ENCODE results near the gene HPSE.
"Not testable (repeated sequence)": the region's sequence is repeated elsewhere in the genome, so short reads cannot be mapped to it uniquely, and the experiment has no call there.

The HPSE gene

DNA sequence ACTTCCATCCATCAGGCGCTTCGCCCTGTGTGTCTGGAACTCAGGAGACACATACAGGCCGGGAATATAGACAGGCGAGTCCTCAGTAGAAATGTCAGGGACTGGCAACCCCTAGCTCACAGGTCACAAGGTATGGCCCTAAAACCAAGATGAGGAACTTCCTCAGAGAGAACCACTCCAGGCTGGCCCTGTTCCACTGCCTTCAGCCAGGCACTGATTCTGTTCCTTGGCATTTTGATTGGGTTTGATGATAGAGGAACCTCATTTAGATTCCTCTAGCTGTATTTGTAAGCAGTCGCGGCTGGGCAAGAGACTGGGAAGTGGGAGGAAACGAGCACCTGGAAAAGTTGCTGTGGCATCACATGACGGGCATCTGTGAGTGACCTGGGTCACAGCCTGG lies 8.1 kb downstream of the HPSE start:
- TF ChIP-seq, protein P1, sequence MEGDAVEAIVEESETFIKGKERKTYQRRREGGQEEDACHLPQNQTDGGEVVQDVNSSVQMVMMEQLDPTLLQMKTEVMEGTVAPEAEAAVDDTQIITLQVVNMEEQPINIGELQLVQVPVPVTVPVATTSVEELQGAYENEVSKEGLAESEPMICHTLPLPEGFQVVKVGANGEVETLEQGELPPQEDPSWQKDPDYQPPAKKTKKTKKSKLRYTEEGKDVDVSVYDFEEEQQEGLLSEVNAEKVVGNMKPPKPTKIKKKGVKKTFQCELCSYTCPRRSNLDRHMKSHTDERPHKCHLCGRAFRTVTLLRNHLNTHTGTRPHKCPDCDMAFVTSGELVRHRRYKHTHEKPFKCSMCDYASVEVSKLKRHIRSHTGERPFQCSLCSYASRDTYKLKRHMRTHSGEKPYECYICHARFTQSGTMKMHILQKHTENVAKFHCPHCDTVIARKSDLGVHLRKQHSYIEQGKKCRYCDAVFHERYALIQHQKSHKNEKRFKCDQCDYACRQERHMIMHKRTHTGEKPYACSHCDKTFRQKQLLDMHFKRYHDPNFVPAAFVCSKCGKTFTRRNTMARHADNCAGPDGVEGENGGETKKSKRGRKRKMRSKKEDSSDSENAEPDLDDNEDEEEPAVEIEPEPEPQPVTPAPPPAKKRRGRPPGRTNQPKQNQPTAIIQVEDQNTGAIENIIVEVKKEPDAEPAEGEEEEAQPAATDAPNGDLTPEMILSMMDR (IDR thresholded peaks at IDR 0.05; ENCODE audit: low read depth, low read length, missing control alignments) = no peak
- H3K4me3 ChIP-seq (replicated peaks; ENCODE audit: low read depth, low read length) = no peak overlapping the region
- no peak for DNase-seq (ENCODE audit: extremely low read depth, low read depth)

DNA sequence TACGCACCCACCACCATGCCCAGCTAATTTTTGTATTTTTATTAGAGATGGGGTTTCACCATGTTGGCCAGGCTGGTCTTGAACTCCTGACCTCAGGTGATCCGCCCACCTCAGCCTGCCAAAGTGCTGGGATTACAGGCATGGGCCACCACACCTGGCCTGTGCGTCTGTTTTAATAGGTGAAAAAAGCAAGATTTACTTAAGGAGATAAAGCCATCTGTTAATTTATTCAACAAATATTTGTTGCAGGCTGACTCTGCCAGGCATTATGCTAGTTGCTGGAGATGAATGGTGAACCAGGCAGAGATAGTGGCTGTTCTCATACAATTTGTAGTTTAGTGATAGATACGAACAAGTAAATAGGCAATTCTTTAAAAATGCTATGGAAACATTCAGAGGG lies 9.3 kb downstream of the HPSE start:
- H3K4me3 ChIP-seq (replicated peaks; ENCODE audit: low read depth, low read length); DNase-seq (ENCODE audit: extremely low read depth, low read depth): not testable (repeated sequence)

DNA sequence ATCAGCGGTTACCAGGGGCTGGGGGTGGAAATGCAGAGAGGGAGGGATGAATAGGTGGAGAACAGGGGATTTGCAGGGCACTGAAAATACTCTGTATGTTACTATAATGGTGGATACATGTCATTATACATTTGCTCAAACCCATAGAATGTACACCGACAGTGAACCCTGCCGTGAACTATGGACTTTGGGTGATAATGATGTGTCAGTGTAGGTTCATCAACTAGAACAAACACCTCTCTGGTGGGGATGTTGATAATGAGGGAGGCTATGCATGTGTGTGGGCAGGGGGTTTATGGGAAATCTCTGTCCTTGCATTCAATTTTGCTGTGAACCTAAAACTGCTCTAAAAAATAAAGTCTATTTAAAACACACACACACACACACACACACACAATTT lies 11.5 kb downstream of the HPSE start:
- no peak for DNase-seq (ENCODE audit: extremely low read depth, low read depth)
- TF ChIP-seq, protein P1 (IDR thresholded peaks at IDR 0.05; ENCODE audit: low read depth, low read length, missing control alignments) = no peak
- H3K4me3 ChIP-seq (replicated peaks; ENCODE audit: low read depth, low read length) = no peak overlapping the region

DNA sequence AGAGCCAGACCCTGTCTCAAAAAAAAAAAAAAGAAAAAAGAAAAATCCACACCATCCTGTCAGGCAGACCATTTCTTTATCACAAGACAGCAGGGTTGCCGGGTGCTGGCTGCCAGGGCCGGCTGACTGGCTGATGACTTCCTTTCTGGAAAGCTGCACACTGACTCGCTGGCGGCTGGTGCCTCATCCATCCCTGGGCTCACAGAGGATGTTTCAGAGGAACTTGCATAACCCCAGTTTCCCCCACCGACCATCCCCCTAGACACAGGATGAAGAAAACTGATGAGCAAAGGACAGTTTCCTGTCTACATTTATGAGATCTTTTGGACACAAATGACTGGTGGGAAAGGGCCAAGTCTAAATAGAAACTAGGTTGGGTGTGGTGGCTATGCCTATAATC lies 14.1 kb downstream of the HPSE start:
- DNase-seq (ENCODE audit: extremely low read depth, low read depth) = no peak
- TF ChIP-seq, protein P1 (IDR thresholded peaks at IDR 0.05; ENCODE audit: low read depth, low read length, missing control alignments) = no peak
- no peak overlapping the region for H3K4me3 ChIP-seq (replicated peaks; ENCODE audit: low read depth, low read length)

DNA sequence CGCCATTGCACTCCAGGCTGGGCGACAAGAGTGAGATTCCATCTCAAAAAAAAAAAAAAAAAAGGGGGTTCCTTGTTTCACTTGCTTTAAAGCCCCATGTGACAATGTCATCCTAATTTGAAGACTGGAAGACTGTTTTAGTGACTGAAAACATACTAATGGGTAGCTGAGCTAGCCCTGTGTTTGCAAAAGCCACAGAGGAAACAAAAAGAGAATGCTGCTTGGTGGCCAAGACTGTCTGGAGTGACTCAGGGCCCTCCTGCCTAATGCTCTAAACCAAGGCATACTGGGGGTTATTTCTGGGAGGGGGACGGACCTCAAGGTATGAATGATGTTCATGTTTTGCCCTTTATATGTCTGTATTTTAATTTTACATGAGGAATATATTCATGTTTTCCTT lies 16.0 kb downstream of the HPSE start:
- H3K4me3 ChIP-seq (replicated peaks; ENCODE audit: low read depth, low read length) = no peak overlapping the region
- TF ChIP-seq, protein P1 (IDR thresholded peaks at IDR 0.05; ENCODE audit: low read depth, low read length, missing control alignments) = no peak
- DNase-seq (ENCODE audit: extremely low read depth, low read depth) = no peak

DNA sequence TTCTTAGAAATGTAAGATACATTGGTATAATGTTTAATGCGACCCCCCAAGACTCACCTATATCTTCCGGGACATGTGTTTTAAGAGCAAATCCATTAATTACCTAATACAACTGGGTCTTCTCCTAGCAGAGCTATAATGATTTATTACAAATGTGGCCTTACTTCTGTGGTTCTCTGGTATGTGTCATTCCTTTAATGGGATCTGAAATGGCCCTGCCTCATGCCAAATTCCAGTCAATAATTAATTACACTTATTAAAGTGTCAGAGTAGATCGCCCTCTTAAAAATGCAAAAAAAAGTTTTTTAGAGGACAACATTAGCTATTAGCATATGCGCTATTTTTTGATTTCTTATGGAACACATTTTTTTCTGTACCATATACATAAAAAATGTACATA lies 17.0 kb downstream of the HPSE start:
- no peak for DNase-seq (ENCODE audit: extremely low read depth, low read depth)
- H3K4me3 ChIP-seq (replicated peaks; ENCODE audit: low read depth, low read length) = no peak overlapping the region
- TF ChIP-seq, protein P1 (IDR thresholded peaks at IDR 0.05; ENCODE audit: low read depth, low read length, missing control alignments) = no peak

DNA sequence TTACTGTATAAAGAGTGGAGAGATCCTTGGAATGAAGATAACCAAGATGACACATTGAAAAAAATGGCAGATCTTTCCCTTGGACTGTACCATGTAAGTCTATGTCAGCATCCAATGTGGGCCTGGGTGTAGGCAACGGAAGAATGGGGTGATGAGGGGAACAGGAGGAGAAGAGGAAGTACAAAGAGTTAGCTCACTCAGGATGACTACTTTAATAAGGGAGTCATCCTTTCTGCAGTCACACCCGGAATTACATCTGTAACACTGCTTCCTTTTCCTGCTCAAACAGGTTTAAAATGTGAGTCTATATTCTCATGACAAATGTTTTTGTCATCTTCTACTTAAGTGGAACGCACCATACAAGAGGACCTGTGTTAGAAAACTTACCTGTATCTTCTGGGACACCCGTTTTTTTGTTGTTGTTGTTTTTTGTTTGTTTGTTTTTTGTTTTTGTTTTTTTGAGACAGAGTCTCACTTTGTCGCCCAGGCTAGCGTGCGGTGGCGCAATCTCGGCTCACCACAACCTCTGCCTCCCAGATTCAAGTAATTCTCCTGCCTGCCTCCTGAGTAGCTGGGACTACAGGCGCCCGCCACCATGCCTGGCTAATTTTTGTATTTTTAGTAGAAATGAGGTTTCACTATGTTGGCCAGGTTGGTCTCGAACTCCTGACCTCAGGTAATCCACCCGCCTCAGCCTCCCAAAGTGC lies 18.0 kb downstream of the HPSE start:
- H3K4me3 ChIP-seq (replicated peaks; ENCODE audit: low read depth, low read length) = no peak overlapping the region
- no peak for DNase-seq (ENCODE audit: extremely low read depth, low read depth)
- TF ChIP-seq, protein P1 (IDR thresholded peaks at IDR 0.05; ENCODE audit: low read depth, low read length, missing control alignments) = no peak

Measured in HFF-Myc (cell line).